ENCODE data around the gene GAB2. TPM values are rescaled to one million over a fixed set of nuclear protein-coding genes. Genes with fewer than 3 reads are reported as not detected.
"Not testable (repeated sequence)": the region's sequence is repeated elsewhere in the genome, so short reads cannot be mapped to it uniquely, and the experiment has no call there.

GAB2 gene
- polyA plus RNA-seq, 4 donors = 16.4 to 26.1 (median 18.2) TPM

GRCh38 chr11:78372114-78372768, 45.4 kb downstream of the GAB2 start:
- DNase-seq (ENCODE audit: low read depth in 4 of 4, low spot score in 3 of 4) = no peak

- DNase-seq (ENCODE audit: low read depth in 4 of 4, low spot score in 3 of 4) = no peak
Measured at GRCh38 chr11:78371221-78371891, 46.3 kb downstream of the GAB2 start.

DNA sequence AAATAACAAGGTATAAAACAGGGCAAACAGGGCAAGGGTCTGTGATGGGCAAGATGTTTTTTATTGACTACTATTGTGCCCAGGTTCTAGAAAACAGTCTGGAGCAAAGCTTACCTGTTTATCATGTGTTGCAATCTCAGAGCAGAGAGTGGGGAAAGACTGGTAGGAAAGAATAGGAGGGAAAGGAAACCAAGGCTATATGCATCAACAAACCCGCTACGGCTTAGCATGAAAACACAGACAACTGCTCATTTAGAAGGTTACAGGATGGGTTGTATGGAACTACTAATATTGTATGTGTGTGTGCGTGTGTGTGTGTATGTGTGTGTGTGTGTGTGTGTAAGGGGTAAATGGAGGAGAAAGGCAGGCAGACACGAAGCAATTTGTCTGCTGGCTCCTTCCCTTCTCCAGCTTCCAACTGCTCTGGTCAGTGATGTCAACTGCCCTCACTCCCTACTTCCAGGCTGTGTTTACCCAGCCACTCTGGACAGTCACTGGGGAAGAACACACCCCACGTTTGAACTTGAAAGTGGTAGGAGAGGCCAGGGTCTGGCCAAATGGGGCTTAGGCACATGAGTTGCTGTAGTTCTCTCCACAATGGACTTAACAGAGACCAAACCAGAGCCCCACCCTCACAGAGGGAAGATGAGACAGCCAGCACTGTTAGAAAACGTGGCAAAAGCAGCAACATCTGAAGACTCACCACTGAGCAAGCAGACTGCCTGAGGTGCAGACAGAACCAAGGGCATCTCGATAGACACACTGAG, 47.0 kb downstream of the GAB2 start:
- DNase-seq (ENCODE audit: low read depth in 4 of 4, low spot score in 3 of 4) = no peak

GRCh38 chr11:78365381-78365792, 52.2 kb downstream of the GAB2 start:
- DNase-seq (ENCODE audit: low read depth in 4 of 4, low spot score in 3 of 4) = no peak

GRCh38 chr11:78364128-78364751, 53.4 kb downstream of the GAB2 start:
- DNase-seq (ENCODE audit: low read depth in 4 of 4, low spot score in 3 of 4) = no peak

- DNase-seq (ENCODE audit: low read depth in 4 of 4, low spot score in 3 of 4) = no peak
Measured at GRCh38 chr11:78363024-78363619, 54.5 kb downstream of the GAB2 start.

DNA sequence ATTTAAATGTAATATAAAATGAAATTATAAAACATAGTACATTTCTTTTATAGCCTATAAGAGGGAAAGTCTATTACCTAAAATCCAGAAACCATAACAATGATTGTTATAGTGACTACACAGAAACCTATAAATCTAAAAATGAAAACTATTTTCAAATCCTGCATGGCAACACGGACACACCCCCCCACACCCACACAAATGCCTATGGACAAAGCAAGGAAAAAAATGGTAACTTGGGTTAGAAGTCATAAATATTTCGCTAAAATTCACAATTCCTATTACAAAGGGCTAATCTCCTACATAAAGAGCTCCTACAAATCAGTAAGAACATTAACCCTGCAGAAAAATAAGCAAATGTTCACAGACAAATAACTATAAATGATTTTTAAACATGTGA, 56.4 kb downstream of the GAB2 start:
- DNase-seq (ENCODE audit: low read depth in 4 of 4, low spot score in 3 of 4) = no peak

GRCh38 chr11:78359921-78360320, 57.7 kb downstream of the GAB2 start:
- no peak for DNase-seq (ENCODE audit: low read depth in 4 of 4, low spot score in 3 of 4)

DNA sequence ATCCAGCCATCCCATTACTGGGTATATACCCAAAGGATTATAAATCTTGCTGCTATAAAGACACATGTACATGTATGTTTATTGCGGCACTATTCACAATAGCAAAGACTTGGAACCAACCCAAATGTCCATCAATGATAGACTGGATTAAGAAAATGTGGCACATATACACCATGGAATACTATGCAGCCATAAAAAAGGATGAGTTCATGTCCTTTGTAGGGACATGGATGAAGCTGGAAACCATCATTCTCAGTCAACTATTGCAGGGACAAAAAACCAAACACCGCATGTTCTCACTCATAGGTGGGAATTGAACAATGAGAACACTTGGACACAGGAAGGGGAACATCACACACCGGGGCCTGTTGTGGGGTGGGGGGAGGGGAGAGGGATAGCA, 59.7 kb downstream of the GAB2 start:
- DNase-seq (ENCODE audit: low read depth in 4 of 4, low spot score in 3 of 4) = not testable (repeated sequence)

GRCh38 chr11:78357425-78357824, 60.2 kb downstream of the GAB2 start:
- not testable (repeated sequence) for DNase-seq (ENCODE audit: low read depth in 4 of 4, low spot score in 3 of 4)

DNA sequence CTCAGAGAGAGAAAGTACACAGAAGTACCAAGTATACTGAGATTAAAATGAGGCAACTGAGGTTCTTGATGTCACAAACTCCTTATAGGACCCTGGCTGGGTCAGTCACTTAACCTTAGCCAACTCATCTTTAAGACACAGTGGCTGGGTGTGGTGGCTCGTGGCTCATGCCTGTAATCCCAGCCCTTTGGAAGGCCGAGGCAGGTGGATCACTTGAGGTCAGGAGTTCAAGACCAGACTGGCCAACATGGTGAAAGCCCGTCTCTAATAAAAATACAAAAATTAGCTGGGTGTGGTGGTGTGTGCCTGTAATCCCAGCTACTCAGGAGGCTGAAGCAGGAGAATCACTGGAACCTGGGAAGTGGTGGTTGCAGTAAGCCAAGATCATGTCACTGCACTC, 61.9 kb downstream of the GAB2 start:
- DNase-seq (ENCODE audit: low read depth in 4 of 4, low spot score in 3 of 4) = not testable (repeated sequence)

DNA sequence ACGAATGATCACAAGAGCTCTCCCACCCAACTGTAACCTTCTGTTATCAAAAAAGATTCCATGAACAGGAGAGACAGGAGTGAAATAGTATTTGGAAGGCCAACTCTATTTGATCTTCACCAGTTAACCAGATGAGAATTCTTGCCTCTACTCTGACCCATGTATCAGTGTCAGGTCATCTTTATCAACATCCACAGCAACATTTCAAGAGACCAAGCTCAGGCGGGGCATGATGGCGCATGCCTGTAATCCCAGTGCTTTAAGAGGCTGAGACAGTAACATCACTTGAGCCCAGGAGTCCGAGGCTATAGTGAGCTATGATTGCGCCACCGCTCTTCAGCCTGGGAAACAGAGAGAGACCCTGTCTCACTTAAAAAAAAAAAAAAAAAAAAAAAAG, 62.3 kb downstream of the GAB2 start:
- no peak for DNase-seq (ENCODE audit: low read depth in 4 of 4, low spot score in 3 of 4)

DNA sequence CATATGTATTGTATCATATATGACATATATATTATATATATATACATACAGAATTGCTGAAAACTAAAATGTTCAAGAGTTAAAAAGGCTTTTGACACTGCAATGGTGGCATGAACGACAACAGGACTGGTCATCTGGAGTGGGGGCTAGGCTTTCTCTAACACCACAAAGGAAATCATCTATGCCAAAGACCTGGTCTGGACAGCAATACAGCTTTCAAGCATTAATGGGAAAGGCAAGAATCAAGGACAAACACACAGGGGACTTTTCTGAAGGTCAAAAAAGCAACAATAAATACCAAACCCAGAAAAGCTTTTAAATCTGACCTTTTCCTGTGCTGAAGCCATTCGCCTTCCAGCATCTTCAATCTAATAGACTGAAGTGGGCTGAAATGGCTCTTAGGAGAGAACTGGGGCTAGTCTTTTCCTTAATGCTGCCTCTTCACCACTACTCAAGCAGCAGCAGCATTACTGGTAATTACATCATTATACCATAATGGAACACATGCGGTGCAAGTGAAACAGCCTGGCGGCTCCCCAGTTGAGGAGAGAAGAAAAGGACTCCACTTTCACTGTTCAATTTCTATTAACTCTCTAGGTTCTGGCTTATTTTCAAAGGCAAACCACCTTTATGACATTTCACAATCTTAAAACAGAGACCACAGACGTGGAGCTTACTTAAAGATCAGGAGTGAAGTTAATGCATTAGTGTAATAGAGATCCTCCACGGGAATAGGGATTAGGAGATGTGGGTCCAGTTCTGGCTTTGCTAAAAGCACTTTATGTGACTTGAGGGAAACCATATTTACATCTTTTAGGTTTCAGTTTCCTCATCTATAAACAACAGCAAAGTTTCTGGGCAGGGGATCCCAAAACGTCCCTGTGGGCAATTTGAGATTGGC, 63.0 kb downstream of the GAB2 start:
- DNase-seq (ENCODE audit: low read depth in 4 of 4, low spot score in 3 of 4) = no peak

DNA sequence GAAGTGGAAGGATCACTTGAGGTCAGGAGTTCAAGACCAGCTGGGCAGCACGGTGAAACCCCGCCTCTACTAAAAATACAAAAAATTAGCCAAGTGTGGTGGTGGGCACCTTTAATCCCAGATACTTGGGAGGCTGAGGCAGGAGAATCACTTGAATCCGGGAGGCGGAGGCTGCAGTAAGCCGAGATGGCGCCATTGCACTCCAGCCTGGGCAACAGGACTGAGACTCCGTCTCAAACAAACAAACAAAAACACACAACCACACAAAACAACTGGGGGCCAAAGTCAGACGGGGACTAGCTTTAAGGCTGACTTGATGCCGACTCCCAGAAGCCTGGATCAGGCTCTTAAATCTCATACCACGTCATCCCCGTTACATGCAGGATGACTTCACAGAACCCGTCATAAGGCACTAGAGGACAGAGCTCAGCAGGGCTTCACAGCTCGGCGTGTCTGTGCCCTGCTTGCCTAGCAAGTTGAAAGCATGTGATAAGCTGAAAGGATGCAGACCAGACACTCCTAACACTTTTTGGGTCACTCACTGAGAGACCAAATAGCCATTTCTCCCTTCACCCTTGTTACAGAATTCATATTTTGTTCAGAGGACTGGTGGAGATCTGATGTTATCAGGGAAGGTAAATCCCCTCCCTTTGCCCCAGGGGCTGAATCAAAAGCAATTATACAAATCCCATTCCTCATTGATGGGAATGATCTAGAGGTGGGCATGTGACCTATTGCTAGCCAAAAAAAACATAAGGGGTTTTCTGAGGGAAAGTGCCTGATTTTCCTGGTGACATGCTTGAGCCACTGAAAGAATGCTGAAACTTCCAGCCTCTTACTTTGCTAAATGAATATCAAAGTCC, 65.4 kb downstream of the GAB2 start:
- DNase-seq (ENCODE audit: low read depth in 4 of 4, low spot score in 3 of 4) = no peak

GRCh38 chr11:78351193-78351592, 66.4 kb downstream of the GAB2 start:
- no peak for DNase-seq (ENCODE audit: low read depth in 4 of 4, low spot score in 3 of 4)

DNA sequence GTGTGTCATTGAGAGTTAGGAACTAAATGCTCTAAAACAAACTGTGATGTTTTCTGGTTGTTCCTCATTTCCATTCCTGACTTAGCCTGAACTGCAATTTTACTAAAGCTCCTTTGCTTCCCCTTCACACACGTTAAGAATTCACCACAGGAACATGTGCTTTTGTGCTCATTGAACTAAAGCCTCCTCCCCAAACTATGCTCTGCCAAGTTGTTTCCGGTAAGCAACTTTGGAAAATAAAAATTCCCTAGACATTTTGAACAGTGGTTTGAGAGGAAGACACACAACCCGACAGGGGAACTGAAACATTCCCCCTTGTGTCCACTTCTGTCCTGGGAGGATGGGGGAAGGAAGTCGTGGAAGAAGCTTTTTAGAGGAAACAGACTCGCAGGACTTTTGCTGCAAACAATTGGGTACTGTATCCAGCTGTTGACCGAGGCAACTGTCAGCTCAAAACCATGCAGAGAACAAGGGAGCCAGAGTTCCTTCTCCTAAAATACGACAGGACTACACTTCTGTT, 66.9 kb downstream of the GAB2 start:
- peak in 3 of 4 donors; percentile 32 to 47 (median 42) for DNase-seq (ENCODE audit: low read depth in 4 of 4, low spot score in 3 of 4)

DNA sequence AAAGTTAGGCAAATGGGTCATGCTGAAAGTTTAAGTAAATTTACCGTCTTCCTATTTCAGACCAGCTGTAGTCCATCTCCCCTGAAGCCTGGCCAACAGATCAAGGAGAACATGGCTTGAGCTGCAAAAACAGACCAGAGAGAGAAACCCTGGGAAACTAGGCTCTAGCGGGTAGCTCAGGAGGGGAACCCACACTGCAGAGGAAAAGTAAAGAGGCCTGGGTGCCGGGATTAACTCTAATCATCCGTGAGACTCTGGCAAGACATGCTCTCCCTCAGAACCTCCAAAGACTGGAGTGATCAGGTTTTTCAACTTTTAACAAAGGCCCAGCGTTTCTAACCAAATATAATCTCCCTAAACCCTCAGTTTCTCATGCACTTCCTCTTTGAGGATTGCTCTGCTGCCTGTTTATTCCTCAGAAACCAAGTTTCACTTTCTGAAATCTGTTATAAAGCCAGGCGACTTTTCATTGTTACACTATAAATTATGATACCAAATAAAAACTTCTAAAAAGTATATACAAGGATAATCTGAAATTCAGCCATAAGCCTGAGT, 67.5 kb downstream of the GAB2 start:
- peak in 3 of 4 donors; percentile 27 to 58 (median 48) for DNase-seq (ENCODE audit: low read depth in 4 of 4, low spot score in 3 of 4)

DNA sequence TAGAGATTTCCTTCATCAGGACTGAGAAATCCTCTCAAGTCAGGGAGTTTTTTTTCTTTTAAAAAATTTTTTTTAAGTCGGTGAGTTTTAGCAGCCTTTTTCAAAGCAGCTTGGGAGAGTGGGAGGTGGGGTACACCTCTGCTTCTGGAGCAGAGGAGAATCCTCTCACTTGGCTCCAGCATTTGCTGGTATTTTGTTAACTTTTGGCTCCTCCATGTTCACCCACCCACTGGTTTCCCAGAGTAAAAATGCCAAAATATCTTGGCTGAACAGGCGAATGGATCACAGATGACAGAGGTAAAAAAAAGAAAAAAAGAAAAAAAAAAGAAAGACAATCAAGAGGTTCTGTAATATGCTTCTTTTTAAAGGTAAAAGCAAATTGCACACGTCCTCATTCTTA, 68.0 kb downstream of the GAB2 start:
- no peak for DNase-seq (ENCODE audit: low read depth in 4 of 4, low spot score in 3 of 4)
